WERI-Rb-1 (cell line): ENCODE results near the gene NPDC1.

Experiments
- DNase-seq: peaks from one replicate; pipeline ENCODE4 v3.0.0-alpha.2; 2020
- H3K27ac ChIP-seq: fragments of 250-450 bp; sonication (Bioruptor Pico); 2 replicates; pipeline ENCODE4 v1.5.1; 2020; ENCODE audit warnings: mild to moderate bottlenecking, moderate library complexity
- H3K27me3 ChIP-seq: fragments of 250-450 bp; sonication (Bioruptor Pico); 2 replicates; pipeline ENCODE4 v1.5.1; 2021; ENCODE audit warnings: mild to moderate bottlenecking, low read depth, moderate library complexity; ENCODE audit not compliant: insufficient read depth, severe bottlenecking
- H3K36me3 ChIP-seq: fragments of 250-450 bp; sonication (Bioruptor Pico); 2 replicates; pipeline ENCODE4 v1.5.1; 2020; ENCODE audit warnings: mild to moderate bottlenecking, moderate library complexity
- H3K4me3 ChIP-seq: 2 replicates; pipeline ENCODE4 v1.5.1; 2011; ENCODE audit warnings: low read depth, mild to moderate bottlenecking, control low read depth, low read length
- H3K9me3 ChIP-seq: fragments of 250-450 bp; sonication (Bioruptor Pico); 2 replicates; pipeline ENCODE4 v1.5.1; 2021; ENCODE audit warnings: mild to moderate bottlenecking, moderate library complexity; ENCODE audit not compliant: severe bottlenecking
- TF ChIP-seq, protein P1 (sequence below): IDR thresholded peaks from 2 replicates; pipeline ENCODE4 v1.5.1; 2011; ENCODE audit warnings: low read depth, mild to moderate bottlenecking, control low read depth, inconsistent platforms, low read length

Gene NPDC1

DNA sequence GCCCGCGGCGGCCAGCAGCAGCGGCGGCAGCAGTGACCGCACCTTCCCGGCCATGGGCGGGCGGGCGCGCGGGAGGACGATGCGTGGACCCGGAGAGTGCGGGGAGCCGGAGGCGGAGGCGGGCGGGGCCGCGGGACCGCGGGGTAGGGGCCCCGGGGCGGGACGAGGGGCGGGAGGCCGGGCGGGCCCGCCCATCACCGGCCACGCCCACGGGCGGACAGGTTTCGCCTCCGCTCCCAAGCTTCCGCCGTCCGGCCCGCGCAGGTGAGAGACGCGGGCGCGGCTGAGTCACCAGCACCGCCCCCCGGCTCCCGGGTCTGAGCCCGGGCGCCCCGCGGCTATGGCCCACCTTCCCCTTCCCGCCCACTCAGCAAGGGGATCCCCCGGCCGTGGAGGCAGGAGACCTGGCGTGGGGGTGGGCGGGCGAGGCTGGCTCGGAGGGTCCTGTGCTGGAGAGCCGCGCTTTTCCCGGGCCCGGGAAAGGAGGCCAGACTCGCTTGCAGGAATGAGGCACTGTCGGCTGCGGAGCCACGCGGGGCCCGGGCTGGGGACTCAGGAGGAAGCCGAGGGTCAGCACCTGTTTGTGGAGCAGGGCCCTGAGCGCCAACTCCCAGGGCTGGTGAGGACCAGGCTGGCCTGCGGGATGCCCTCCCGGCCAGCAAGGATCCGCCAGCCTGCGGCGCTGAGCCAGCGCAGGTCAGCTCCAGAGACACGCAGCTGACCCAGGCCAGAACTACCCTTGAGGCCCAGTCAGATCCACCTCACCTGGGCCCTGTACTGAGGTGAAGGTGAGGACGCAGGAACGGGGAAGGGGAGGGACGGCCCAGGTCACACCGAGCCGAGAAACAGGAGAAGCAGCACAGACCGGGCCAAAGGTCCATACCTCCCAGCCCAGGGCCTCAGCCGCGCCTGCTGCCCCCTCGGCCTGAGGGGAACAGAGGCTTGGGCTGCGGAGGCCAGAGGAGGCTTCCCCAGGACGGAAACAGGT, 8.3 kb upstream of the NPDC1 start, which contains the start of gene ENTPD2:
TSS of gene ENTPD2 (minus strand) at position 118 of the 988 bp plus-strand sequence. CDS start at position 54, 64 bp downstream.
- no peak within 1 kb of the TSS for H3K4me3 ChIP-seq
- DNase-seq = no peak
- H3K27ac ChIP-seq = no peak within 1 kb of the TSS
- peaks cover 5% of the 10 kb centered on the region for H3K27me3 ChIP-seq
- TF ChIP-seq, protein P1, sequence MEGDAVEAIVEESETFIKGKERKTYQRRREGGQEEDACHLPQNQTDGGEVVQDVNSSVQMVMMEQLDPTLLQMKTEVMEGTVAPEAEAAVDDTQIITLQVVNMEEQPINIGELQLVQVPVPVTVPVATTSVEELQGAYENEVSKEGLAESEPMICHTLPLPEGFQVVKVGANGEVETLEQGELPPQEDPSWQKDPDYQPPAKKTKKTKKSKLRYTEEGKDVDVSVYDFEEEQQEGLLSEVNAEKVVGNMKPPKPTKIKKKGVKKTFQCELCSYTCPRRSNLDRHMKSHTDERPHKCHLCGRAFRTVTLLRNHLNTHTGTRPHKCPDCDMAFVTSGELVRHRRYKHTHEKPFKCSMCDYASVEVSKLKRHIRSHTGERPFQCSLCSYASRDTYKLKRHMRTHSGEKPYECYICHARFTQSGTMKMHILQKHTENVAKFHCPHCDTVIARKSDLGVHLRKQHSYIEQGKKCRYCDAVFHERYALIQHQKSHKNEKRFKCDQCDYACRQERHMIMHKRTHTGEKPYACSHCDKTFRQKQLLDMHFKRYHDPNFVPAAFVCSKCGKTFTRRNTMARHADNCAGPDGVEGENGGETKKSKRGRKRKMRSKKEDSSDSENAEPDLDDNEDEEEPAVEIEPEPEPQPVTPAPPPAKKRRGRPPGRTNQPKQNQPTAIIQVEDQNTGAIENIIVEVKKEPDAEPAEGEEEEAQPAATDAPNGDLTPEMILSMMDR = no peak
- H3K9me3 ChIP-seq = no peaks in the 10 kb centered on the region
- H3K36me3 ChIP-seq = no peaks in the 10 kb centered on the region

DNA sequence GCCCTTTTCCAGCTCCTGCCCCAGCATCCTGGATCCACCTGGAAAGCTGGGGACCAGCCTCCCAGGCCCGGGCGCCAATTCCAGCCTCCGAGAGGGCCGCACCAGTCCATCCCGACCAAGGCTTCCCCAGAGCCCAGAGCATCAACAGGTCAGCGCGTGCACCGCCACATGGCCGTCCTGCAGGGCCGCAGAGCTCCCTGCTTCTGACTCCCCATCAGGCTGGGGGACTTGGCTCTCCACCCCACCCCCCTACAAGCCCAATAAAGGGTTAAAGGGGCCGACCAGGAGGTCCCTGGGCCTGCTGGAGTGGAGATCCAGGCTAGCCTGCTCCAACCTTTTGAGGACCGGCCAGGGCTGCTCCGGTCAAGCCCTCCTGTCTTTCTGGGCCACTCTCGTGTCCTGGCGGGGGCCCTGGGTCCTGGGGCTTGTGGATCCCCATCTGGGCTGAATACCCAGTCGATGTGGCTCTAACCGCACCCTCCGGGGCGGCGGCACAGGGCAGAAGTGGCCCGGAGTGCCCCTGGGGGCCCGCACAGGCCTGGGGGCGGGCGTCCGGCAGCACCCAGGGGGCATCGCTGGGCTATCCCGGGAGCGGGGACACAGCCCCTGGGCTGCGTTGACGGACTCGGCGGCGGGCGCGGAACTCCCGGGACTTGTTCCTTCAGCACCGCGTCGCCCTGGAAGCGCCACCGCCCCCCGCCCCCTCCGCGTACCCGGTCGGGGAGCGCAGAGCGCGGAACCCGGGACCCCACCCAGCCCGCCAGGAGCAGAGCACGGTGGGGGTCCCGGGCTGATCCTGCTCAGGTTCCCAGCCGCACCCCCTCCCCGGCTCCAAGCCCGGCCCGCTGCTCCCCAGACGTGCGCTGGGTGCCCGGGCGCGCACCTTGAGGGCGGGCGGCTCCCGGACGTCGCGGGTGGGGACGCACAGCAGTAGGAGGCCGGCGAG, 7.3 kb upstream of the NPDC1 start:
- H3K9me3 ChIP-seq = no peaks in the 10 kb centered on the region
- H3K27ac ChIP-seq = no peak overlapping the region
- H3K4me3 ChIP-seq = no peak overlapping the region
- peaks cover 9% of the 10 kb centered on the region for H3K27me3 ChIP-seq
- DNase-seq = no peak
- no peaks in the 10 kb centered on the region for H3K36me3 ChIP-seq
- TF ChIP-seq, protein P1 = no peak

DNA sequence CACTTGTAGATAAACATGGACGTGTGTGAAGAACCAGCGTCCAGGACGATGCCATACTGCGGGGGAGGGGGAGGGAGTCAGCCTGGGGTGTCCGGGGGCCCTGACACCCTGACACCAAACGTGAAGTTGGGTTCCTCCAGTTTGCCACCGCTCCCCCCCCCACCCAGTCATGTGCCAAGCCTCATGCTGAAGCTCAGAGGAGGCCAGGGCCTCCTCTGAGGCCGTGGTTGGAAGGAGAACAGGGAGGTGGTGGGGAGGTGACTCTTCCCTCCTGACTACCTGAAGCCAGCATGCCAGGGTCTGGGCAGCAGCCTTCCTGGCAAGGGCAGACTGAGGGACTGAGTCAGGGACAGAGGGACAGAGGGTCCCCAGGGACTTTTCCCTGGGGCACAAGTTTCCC, 6.3 kb upstream of the NPDC1 start:
- DNase-seq = no peak
- no peaks in the 10 kb centered on the region for H3K36me3 ChIP-seq
- H3K4me3 ChIP-seq = no peak overlapping the region
- H3K27me3 ChIP-seq = peaks cover 9% of the 10 kb centered on the region
- TF ChIP-seq, protein P1 = no peak
- no peak overlapping the region for H3K27ac ChIP-seq
- no peaks in the 10 kb centered on the region for H3K9me3 ChIP-seq

DNA sequence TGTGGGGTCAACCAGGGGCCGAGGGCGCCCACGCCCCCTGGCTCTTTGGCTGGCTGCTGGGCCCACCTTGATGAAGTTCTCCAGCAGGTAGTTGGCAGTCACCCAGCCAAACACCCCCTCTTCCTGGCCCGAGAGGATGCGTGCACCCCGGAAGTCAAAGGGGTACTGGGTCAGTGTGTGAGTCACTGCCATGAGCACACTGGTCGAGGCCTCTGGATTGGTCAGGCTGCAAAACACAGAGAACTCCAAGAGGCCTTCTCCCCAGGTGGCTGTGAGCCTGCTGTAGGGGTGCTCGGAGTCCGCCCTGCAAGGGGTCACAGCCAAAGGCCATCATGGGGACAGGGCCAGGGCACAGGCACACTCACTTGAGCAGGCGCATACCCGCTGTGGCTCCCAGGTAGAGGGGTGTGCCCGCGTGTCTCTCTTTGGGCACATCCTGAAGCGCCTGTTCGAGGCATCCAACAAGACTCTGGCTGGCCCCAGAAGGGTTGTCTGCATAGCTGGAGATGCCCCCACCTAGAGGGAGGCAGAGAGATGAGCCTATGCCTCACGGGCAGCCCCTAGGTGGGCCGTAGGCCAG, 5.3 kb upstream of the NPDC1 start:
- Histone ChIP-seq H3K4me3 (no peak overlapping the region), H3K27ac (no peak overlapping the region), H3K9me3 (no peaks in the 10 kb centered on the region), H3K36me3 (no peaks in the 10 kb centered on the region), H3K27me3 (peaks cover 9% of the 10 kb centered on the region)
- TF ChIP-seq, protein P1 = no peak
- no peak for DNase-seq

DNA sequence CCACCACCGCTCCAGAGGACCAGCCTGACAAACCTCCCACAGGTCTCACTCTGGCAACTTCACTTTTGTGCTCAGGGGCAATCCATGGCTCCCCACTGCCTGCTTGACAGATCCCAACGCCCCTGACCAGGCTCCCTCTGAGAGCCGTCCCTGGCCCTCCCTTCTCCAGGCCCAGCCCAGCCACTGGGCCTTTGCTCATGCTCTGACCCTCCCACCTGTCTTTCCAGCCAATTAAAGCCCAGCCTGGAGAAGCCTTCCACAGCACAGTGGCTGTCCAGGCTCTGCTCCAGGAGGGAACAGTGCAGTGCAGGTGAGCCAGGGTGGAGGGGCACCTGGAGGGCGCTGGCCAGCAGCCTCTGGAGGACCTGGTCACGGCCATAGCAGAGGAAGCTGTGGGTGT, 4.6 kb upstream of the NPDC1 start:
- Histone ChIP-seq H3K27me3 (peaks cover 9% of the 10 kb centered on the region), H3K9me3 (no peaks in the 10 kb centered on the region), H3K4me3 (no peak overlapping the region), H3K36me3 (no peaks in the 10 kb centered on the region), H3K27ac (no peak overlapping the region)
- TF ChIP-seq, protein P1 = no peak
- no peak for DNase-seq
